Body of pancreas (tissue), 4 donors: ENCODE results near the gene PARVG.

Source experiments
- CTCF ChIP-seq, 7 experiments: fragments of 450-650 bp in 4 of 7; fragments of 200-600 bp in 3 of 7; sonication (generic) in 3 of 7; IDR thresholded peaks; one replicate each; pipeline ENCODE4 v1.5.1; 2016 to 2019; ENCODE audit warnings: antibody characterized with exemption in 7 of 7
- POLR2A ChIP-seq, 3 donors: fragments of 450-650 bp; IDR thresholded peaks; one replicate each; pipeline ENCODE4 v1.6.1; 2016; ENCODE audit warnings: antibody characterized with exemption in 3 of 3, mild to moderate bottlenecking in 2 of 3

- TF ChIP-seq POLR2A (IDR thresholded peaks at IDR 0.05) (no peak), CTCF (IDR thresholded peaks at IDR 0.05) (no peak)
Measured at GRCh38 chr22:44247923-44248892, 67.5 kb downstream of the PARVG start.
